Activated CD4-positive, alpha-beta T cell treated with anti-CD3 and anti-CD28 coated beads for 24 hours (primary cell): ENCODE measurements around the gene FIBIN.
"Not testable (repeated sequence)": the region's sequence is repeated elsewhere in the genome, so short reads cannot be mapped to it uniquely, and the experiment has no call there.

ENCODE experiments used
- DNase-seq, 2 donors: peaks; one replicate each; pipeline ENCODE4 v3.0.0-alpha.2; 2020; ENCODE audit warnings: low read depth in 2 of 2

The FIBIN gene

GRCh38 chr11:26977209-26977608, 16.7 kb upstream of the FIBIN start:
- DNase-seq: not testable (repeated sequence)

GRCh38 chr11:26983645-26984044, 10.3 kb upstream of the FIBIN start:
- DNase-seq: no peak

- DNase-seq: no peak
Observed at GRCh38 chr11:26985470-26985869, 8.4 kb upstream of the FIBIN start.

- DNase-seq: no peak
Observed at GRCh38 chr11:26985943-26986342, 8.0 kb upstream of the FIBIN start.

- DNase-seq: no peak
Observed at GRCh38 chr11:26987272-26987671, 6.6 kb upstream of the FIBIN start.

- DNase-seq: no peak
Observed at GRCh38 chr11:26987731-26988130, 6.2 kb upstream of the FIBIN start.

GRCh38 chr11:26992031-26992541, 1.8 kb upstream of the FIBIN start:
- no peak for DNase-seq

- DNase-seq: no peak
Observed at GRCh38 chr11:26994631-26995095, 751 bp downstream of the FIBIN start.

- DNase-seq: no peak
Observed at GRCh38 chr11:26995701-26996460, 2.0 kb downstream of the FIBIN start.

- no peak for DNase-seq
Observed at GRCh38 chr11:26997378-26997777, 3.5 kb downstream of the FIBIN start.

GRCh38 chr11:27001136-27001730, 7.3 kb downstream of the FIBIN start:
- not testable (repeated sequence) for DNase-seq

- no peak for DNase-seq
Observed at GRCh38 chr11:27002431-27002830, 8.5 kb downstream of the FIBIN start.

- no peak for DNase-seq
Observed at GRCh38 chr11:27002838-27003237, 8.9 kb downstream of the FIBIN start.

- DNase-seq: no peak
Observed at GRCh38 chr11:27004103-27004502, 10.2 kb downstream of the FIBIN start.

- DNase-seq: no peak
Observed at GRCh38 chr11:27008811-27009535, 15.1 kb downstream of the FIBIN start.

GRCh38 chr11:27011560-27012233, 17.8 kb downstream of the FIBIN start:
- DNase-seq: no peak

- DNase-seq: no peak
Observed at GRCh38 chr11:27012234-27012921, 18.5 kb downstream of the FIBIN start.

- no peak for DNase-seq
Observed at GRCh38 chr11:27013781-27014361, 20.0 kb downstream of the FIBIN start.

- DNase-seq: no peak
Observed at GRCh38 chr11:27018902-27019529, 25.1 kb downstream of the FIBIN start.

GRCh38 chr11:27020751-27021150, 26.8 kb downstream of the FIBIN start:
- DNase-seq: no peak
